ENCODE results near the gene GPC5. TPM values are rescaled to one million over a fixed set of nuclear protein-coding genes. Genes with fewer than 3 reads are reported as not detected.

The GPC5 gene
- total and polyA plus RNA-seq, 4 donors = 0.51 to 22.4 (median 2.0) TPM

GRCh38 chr13:92761710-92762109 is 1363.3 kb downstream of the GPC5 start:
- TF ChIP-seq EGR1 (IDR thresholded peaks at IDR 0.05; ENCODE audit: low read depth in 2 of 2) (no peak), NR2F2 (IDR thresholded peaks at IDR 0.05) (no peak), RXRA (IDR thresholded peaks at IDR 0.05) (no peak), FOXA1 (IDR thresholded peaks at IDR 0.05) (no peak), CTCF (IDR thresholded peaks at IDR 0.05; ENCODE audit: low read depth, low read length, missing input control) (no peak), HNF4A (conservative IDR thresholded peaks at IDR 0.05) (no peak), RAD21 (IDR thresholded peaks at IDR 0.05) (no peak), ATF3 (IDR thresholded peaks at IDR 0.05) (no peak)
- 76% methylated on average over 1 of the region's 1 CpG for WGBS
- no peak overlapping the region for H3K9ac ChIP-seq (ENCODE audit: low read depth in 1 of 2, low read length in 2 of 2)
- H3K27me3 ChIP-seq (ENCODE audit: control insufficient read depth in 4 of 4, insufficient read depth in 4 of 4, low read length in 3 of 4) = no peaks in the 10 kb centered on the region
- H3K9me3 ChIP-seq (ENCODE audit: control insufficient read depth in 4 of 4, low read length in 3 of 4) = peaks cover 0 to 4% (median 3%) of the 10 kb centered on the region in 4 donors
- H3K36me3 ChIP-seq (ENCODE audit: control insufficient read depth in 4 of 4, insufficient read depth in 3 of 4, low read depth in 1 of 4, low read length in 3 of 4) = no peaks in the 10 kb centered on the region
- H3K4me1 ChIP-seq (ENCODE audit: control insufficient read depth in 4 of 4, insufficient read depth in 4 of 4, low read length in 3 of 4) = no peaks in the 10 kb centered on the region
- H3K27ac ChIP-seq (ENCODE audit: low read depth in 1 of 2, low read length in 2 of 2) = no peak overlapping the region
- no peak for DNase-seq (ENCODE audit: low spot score)
- H3K4me3 ChIP-seq (ENCODE audit: low read depth in 1 of 3, low read length in 3 of 3) = no peak overlapping the region

GRCh38 chr13:92767468-92767867 is 1369.0 kb downstream of the GPC5 start:
- no peak for DNase-seq (ENCODE audit: low spot score)
- WGBS = 82% methylated on average over 3 of the region's 3 CpGs

More at GRCh38 chr13:92767468-92767867, 1369.0 kb downstream of the GPC5 start:
- no peak overlapping the region for H3K9ac ChIP-seq (ENCODE audit: low read depth in 1 of 2, low read length in 2 of 2)
- H3K36me3 ChIP-seq (ENCODE audit: control insufficient read depth in 4 of 4, insufficient read depth in 3 of 4, low read depth in 1 of 4, low read length in 3 of 4) = no peaks in the 10 kb centered on the region
- no peak overlapping the region for H3K27ac ChIP-seq (ENCODE audit: low read depth in 1 of 2, low read length in 2 of 2)
- no peaks in the 10 kb centered on the region for H3K27me3 ChIP-seq (ENCODE audit: control insufficient read depth in 4 of 4, insufficient read depth in 4 of 4, low read length in 3 of 4)
- H3K4me1 ChIP-seq (ENCODE audit: control insufficient read depth in 4 of 4, insufficient read depth in 4 of 4, low read length in 3 of 4) = no peaks in the 10 kb centered on the region
- TF ChIP-seq REST (IDR thresholded peaks at IDR 0.05) (no peak), SP1 (IDR thresholded peaks at IDR 0.05) (no peak), EGR1 (IDR thresholded peaks at IDR 0.05; ENCODE audit: low read depth in 2 of 2) (no peak), RXRA (IDR thresholded peaks at IDR 0.05) (no peak), JUND (IDR thresholded peaks at IDR 0.05) (no peak), ZBTB33 (IDR thresholded peaks at IDR 0.05) (no peak), MAX (IDR thresholded peaks at IDR 0.05) (no peak), RAD21 (IDR thresholded peaks at IDR 0.05) (no peak), GABPA (IDR thresholded peaks at IDR 0.05 in 1 of 2, conservative IDR thresholded peaks at IDR 0.05 in 1 of 2) (no peak), YY1 (IDR thresholded peaks at IDR 0.05) (no peak), HNF4A (conservative IDR thresholded peaks at IDR 0.05) (no peak), HNF4G (IDR thresholded peaks at IDR 0.05) (no peak), TAF1 (conservative IDR thresholded peaks at IDR 0.05) (no peak), CTCF (IDR thresholded peaks at IDR 0.05; ENCODE audit: low read depth, low read length, missing input control) (no peak), FOXA1 (IDR thresholded peaks at IDR 0.05) (no peak), NR2F2 (IDR thresholded peaks at IDR 0.05) (no peak), ATF3 (IDR thresholded peaks at IDR 0.05) (no peak), FOXA2 (IDR thresholded peaks at IDR 0.05) (no peak)
- no peak overlapping the region for H3K4me3 ChIP-seq (ENCODE audit: low read depth in 1 of 3, low read length in 3 of 3)
- H3K9me3 ChIP-seq (ENCODE audit: control insufficient read depth in 4 of 4, low read length in 3 of 4) = peaks cover 0 to 3% (median 0%) of the 10 kb centered on the region in 4 donors
